Stimulated activated naive B cell treated with anti-CD40 and anti-IgM and Interleukin-4, amounts not matched to agents 10 μg/mL and 1 μg/mL and 100 μg/mL, for 72 hours (primary cell): ENCODE measurements around the gene RGP1.

ENCODE experiments used
- ATAC-seq, 2 donors: fragments of 150-1000 bp; cut with Tn5 transposase; replicated peaks; 2 replicates each; pipeline ENCODE4 v1.10.0; 2021; ENCODE audit warnings: moderate library complexity in 1 of 2
- DNase-seq: peaks from one replicate; pipeline ENCODE4 v3.0.0; 2021
- H3K27ac Mint-ChIP-seq: one replicate; pipeline ENCODE4 v1.8.0; 2022; ENCODE audit warnings: mild to moderate bottlenecking, mixed read lengths
- H3K27me3 Mint-ChIP-seq, 2 donors: one replicate each; pipeline ENCODE4 v1.8.0; 2022; ENCODE audit warnings: mixed read lengths in 2 of 2
- H3K36me3 Mint-ChIP-seq, 2 donors: one replicate each; pipeline ENCODE4 v1.8.0; 2022; ENCODE audit warnings: mixed read lengths in 2 of 2, mild to moderate bottlenecking in 1 of 2
- H3K4me1 Mint-ChIP-seq, 2 donors: one replicate each; pipeline ENCODE4 v1.8.0; 2022; ENCODE audit warnings: mixed read lengths in 2 of 2, mild to moderate bottlenecking in 1 of 2
- H3K4me3 Mint-ChIP-seq, 2 donors: one replicate each; pipeline ENCODE4 v1.8.0; 2022; ENCODE audit warnings: mild to moderate bottlenecking in 2 of 2, mixed read lengths in 2 of 2, moderate library complexity in 1 of 2
- H3K9me3 Mint-ChIP-seq, 2 donors: one replicate each; pipeline ENCODE4 v1.8.0; 2022; ENCODE audit warnings: mixed read lengths in 2 of 2, mild to moderate bottlenecking in 1 of 2

RGP1 gene, protein sequence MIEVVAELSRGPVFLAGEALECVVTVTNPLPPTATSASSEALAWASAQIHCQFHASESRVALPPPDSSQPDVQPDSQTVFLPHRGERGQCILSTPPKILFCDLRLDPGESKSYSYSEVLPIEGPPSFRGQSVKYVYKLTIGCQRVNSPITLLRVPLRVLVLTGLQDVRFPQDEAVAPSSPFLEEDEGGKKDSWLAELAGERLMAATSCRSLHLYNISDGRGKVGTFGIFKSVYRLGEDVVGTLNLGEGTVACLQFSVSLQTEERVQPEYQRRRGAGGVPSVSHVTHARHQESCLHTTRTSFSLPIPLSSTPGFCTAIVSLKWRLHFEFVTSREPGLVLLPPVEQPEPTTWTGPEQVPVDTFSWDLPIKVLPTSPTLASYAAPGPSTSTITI

DNA sequence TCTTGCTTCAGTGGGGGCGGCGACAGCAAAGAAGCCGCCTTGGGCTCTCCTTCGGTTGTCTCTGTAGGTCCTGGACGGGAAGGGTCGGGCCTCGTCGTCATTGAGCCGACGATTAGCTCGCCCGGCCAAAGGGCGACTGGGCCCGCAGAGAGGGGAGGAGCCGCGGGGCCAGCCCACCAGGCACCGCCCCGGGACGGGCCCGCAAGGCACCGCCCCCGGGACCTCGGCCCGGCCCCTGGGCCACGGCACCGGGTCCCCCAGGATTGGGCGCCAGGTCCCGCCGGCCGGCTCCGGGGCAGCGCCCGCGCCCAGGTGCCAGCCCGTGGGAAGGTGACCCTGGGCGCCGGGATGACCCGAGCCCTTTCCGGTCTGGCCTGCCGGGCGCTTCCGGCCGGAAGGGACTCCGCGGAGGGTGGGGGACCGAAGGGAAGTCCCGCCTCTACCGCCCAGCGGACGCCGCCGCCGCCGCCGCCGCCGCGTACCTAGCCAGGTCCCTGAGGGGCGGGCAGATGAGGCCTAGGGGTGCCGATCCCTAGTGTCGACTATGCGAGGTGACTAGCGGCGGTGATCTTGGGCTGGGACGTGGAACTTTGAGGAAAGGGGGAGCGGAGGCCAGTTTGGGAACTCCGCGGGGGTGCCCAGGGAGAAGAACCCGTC, at the start of gene RGP1, which contains the start of gene GBA2:
Gene RGP1, plus strand, starts transcription at position 430 of the 657 bp plus-strand sequence. CDS start 469 bp downstream, outside the sequence.
Gene GBA2, minus strand, starts transcription at position 371 of the 657 bp plus-strand sequence. CDS start 524 bp downstream, outside the sequence.
- Mint-ChIP-seq H3K36me3 (peaks cover 29 to 54% of the 10 kb centered on the region in 2 donors), H3K4me3 (peak within 1 kb of the TSS; percentile 94 to 95)
- DNase-seq = peak; percentile 76

DNA sequence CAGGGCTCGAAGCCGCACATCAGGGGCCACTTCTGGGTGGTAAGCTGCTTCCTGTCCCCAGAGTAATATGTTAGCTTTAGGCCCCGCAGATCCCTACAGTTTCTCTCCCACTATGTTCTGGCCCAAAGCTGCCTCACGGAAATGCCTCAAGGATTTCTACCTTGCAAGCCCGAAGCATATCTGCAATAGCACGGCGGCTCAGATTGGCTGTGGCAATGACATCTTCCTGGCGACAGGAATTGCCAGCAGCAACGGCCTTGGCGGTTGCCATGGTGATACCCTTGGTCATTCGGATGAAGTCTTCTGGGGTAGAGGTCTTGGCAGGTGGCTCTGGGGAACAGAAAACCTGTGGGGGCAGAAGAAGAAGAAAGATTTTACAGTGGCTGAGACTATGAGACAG, 49.1 kb upstream of the RGP1 start:
- DNase-seq (no peak), ATAC-seq (no peak)
- no peaks in the 10 kb centered on the region for H3K9me3 Mint-ChIP-seq
- no peak overlapping the region for H3K27ac Mint-ChIP-seq
- no peaks in the 10 kb centered on the region for H3K27me3 Mint-ChIP-seq
- no peak overlapping the region for H3K4me3 Mint-ChIP-seq
- peaks cover 12 to 22% of the 10 kb centered on the region in 2 donors for H3K4me1 Mint-ChIP-seq
- H3K36me3 Mint-ChIP-seq = peaks cover 41 to 49% of the 10 kb centered on the region in 2 donors

More for the DNA sequence above, at the start of gene RGP1, which contains the start of gene GBA2:
- Mint-ChIP-seq H3K27ac (peak within 1 kb of the TSS; percentile 96), H3K27me3 (no peaks in the 10 kb centered on the region), H3K9me3 (no peaks in the 10 kb centered on the region), H3K4me1 (peaks cover 41 to 68% of the 10 kb centered on the region in 2 donors)
- peak; percentile 90 to 93 for ATAC-seq

DNA sequence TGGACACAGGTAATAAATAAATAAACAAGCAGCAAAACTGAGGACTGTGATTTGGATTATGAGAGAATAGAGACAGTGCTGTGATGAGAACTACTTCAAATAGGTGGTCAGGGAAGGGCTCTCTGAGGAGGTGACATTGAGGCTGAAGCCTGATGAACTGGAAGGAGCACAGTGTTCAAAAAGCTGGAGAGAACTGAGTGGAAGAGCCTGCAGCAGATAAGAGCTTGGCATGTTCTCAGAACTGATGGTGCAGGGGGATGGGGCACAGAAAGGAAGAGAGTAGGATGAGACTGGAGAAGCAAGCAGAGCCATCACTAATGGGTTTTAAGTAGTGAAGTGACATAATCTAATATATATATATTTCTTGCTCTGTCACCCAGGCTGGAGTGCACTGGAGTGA, 48.1 kb upstream of the RGP1 start:
- no peak overlapping the region for H3K4me3 Mint-ChIP-seq
- no peaks in the 10 kb centered on the region for H3K9me3 Mint-ChIP-seq
- DNase-seq (no peak), ATAC-seq (no peak)
- peaks cover 12 to 22% of the 10 kb centered on the region in 2 donors for H3K4me1 Mint-ChIP-seq
- peaks cover 44 to 57% of the 10 kb centered on the region in 2 donors for H3K36me3 Mint-ChIP-seq
- H3K27me3 Mint-ChIP-seq = no peaks in the 10 kb centered on the region
- H3K27ac Mint-ChIP-seq = no peak overlapping the region

DNA sequence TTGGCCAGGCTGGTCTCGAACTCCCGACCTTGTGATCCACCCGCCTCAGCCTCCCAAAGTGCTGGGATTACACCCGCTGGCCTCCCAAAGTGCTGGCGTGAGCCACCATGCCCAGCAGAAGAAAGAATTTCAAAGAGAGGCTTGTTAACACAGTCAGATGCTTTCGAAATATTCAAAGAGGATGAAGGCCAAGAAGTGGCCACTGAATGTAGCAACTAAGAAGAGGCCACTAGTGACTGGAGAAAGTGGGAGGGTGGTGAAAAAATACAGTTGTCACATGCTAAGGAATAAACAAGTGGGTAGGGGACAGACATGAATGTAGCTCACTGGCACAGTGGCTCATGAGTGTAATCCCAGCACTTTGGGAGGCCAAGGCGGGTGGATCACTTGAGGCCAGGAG, 46.4 kb upstream of the RGP1 start:
- no peaks in the 10 kb centered on the region for H3K27me3 Mint-ChIP-seq
- H3K27ac Mint-ChIP-seq = peak overlapping the region; percentile 72
- H3K9me3 Mint-ChIP-seq = no peaks in the 10 kb centered on the region
- ATAC-seq (no peak), DNase-seq (no peak)
- H3K4me3 Mint-ChIP-seq = no peak overlapping the region
- H3K4me1 Mint-ChIP-seq = peaks cover 5 to 7% of the 10 kb centered on the region in 2 donors
- H3K36me3 Mint-ChIP-seq = peaks cover 41 to 59% of the 10 kb centered on the region in 2 donors

DNA sequence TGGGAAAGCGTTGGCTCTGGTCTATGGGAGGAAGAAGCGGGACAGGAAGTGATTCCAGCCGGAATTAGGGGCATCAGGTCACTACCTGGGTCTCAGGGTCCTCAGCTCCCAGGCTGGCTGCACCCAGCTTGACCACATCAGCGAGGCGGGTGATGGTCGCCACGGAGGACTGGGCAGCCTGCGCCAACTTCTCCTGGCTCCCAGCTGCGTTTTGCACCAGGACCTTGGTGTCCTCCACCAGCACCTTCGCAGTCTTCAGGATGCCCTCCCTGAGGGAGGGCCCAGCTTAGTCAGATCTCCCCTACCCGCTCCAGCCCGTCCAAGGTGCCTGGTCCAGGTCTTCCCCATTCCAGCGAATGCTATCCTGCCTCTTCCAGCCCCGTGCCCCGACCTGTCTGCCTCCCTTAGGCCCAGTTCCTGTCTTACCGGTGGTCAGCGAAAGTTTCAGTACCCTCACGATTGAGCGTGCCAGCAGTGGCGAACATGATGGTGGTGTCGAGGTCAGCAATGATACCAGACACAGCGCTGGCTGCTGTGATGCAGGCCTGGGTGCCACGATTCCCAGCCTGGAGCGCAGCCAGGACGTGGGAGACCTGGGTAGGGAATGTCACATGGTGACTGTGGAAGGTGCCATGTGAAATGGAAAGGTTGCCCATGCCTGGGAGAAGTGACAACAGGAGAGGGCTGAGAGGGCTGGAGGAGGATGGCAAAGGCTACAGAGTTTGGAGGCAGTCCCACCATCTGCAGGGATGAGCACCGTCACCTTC, 45.0 kb upstream of the RGP1 start:
- DNase-seq (no peak), ATAC-seq (no peak)
- H3K4me1 Mint-ChIP-seq = peaks cover 5% of the 10 kb centered on the region in 2 donors
- no peaks in the 10 kb centered on the region for H3K27me3 Mint-ChIP-seq
- no peaks in the 10 kb centered on the region for H3K9me3 Mint-ChIP-seq
- no peak overlapping the region for H3K27ac Mint-ChIP-seq
- peaks cover 44 to 63% of the 10 kb centered on the region in 2 donors for H3K36me3 Mint-ChIP-seq
- H3K4me3 Mint-ChIP-seq = no peak overlapping the region

DNA sequence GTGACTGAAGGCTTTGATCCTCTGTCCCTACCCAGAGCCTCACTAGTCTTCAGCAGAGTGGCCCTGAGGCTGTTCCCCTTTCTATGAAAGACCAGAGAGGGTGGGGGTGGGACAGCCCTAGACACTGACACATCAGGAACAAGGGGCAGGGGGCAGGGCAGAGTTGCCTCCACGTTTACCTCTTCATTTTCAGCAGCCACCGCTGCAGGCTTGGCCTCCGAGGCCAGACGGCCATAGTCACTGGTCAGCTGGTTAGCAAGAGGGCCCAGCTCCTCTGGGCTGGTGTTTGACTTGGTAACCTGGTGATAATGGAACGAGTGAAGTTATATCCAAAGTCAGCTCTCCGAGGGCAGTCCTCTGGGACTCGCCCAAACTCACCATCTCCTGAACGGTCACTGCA, 43.7 kb upstream of the RGP1 start:
- Mint-ChIP-seq H3K36me3 (peaks cover 50 to 69% of the 10 kb centered on the region in 2 donors), H3K27me3 (no peaks in the 10 kb centered on the region), H3K27ac (no peak overlapping the region), H3K4me1 (peaks cover 5% of the 10 kb centered on the region in 2 donors), H3K4me3 (no peak overlapping the region), H3K9me3 (no peaks in the 10 kb centered on the region)
- DNase-seq = no peak
- no peak for ATAC-seq

DNA sequence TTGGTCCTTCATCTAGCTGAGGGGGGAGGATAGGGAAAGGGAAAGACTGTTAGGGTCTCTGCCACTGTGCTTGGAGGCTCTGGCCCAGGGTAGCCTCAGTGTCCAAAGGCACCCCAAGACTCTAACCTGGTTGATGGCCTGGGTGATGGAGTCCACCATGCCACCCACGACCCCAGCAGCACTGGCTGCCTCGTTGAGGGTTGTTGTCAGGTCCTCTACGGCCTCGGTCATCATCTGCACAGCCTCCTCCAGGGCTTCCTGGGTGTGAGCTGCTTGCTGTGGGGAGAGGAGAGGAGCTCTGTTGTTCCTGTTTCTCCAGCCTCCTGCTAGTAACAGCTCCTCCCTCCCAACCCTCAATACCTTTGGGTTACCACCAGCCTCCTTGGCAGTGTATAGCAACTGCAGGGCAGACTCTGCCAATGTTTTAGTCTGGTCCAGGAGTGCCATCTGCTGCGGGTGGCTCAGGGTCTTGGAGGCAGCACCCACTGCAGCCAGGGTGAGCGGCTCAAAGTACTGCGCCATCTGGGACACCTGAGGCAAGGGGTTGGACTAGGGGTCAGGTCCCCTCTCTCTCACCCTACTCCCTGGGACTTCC, 43.2 kb upstream of the RGP1 start:
- DNase-seq = no peak
- peaks cover 56 to 74% of the 10 kb centered on the region in 2 donors for H3K36me3 Mint-ChIP-seq
- ATAC-seq = no peak

DNA sequence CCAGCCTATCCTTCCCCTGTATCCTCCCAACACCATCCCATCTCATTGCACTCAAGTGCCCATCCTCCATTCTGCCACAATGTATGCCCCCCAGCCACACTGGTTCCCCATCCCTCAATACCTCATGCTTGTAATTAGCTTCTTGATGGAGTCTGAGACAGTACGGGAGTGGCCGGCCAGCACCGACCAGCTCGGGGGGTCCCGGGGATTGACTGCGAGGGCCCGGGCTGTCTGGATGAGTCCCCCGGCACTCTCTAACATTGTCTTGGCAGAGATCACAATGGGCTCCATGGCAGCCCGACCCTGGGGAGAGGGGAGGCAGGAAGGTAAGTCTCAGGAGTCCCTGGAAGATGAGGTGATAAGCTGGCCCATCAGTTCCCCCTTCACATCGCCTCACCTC, 42.1 kb upstream of the RGP1 start:
- no peaks in the 10 kb centered on the region for H3K9me3 Mint-ChIP-seq
- peaks cover 5 to 11% of the 10 kb centered on the region in 2 donors for H3K4me1 Mint-ChIP-seq
- H3K36me3 Mint-ChIP-seq = peaks cover 66 to 83% of the 10 kb centered on the region in 2 donors
- no peak for ATAC-seq
- no peak overlapping the region for H3K4me3 Mint-ChIP-seq
- DNase-seq = no peak
- H3K27ac Mint-ChIP-seq = no peak overlapping the region
- H3K27me3 Mint-ChIP-seq = no peaks in the 10 kb centered on the region

More for the DNA sequence above, 43.2 kb upstream of the RGP1 start:
- Mint-ChIP-seq H3K4me1 (peaks cover 5% of the 10 kb centered on the region in 2 donors), H3K9me3 (no peaks in the 10 kb centered on the region), H3K4me3 (no peak overlapping the region), H3K27me3 (no peaks in the 10 kb centered on the region), H3K27ac (peak overlapping the region; percentile 3)

DNA sequence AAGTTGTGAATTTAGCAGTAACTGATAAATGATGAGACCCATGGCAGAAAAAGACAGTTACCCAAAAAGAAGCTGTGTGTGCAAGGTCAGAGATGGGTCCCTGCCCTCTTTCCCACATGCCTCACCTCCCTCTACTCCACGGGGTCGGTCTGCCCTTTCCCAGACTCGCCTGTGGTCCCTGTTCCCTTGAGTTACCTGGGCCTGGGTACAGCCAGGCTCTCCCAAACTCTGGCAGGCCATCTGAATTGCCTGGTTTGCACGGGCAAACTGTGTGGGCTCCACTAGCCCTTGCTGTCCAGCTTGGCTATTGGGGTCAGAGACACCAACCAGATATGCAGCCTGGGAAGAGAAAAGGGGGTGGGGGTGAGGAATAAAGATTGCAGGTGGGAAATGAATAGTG, 40.9 kb upstream of the RGP1 start:
- peaks cover 68 to 85% of the 10 kb centered on the region in 2 donors for H3K36me3 Mint-ChIP-seq
- H3K4me1 Mint-ChIP-seq = peaks cover 7 to 16% of the 10 kb centered on the region in 2 donors
- no peaks in the 10 kb centered on the region for H3K27me3 Mint-ChIP-seq
- no peak for ATAC-seq
- no peaks in the 10 kb centered on the region for H3K9me3 Mint-ChIP-seq
- no peak overlapping the region for H3K27ac Mint-ChIP-seq
- no peak overlapping the region for H3K4me3 Mint-ChIP-seq
- DNase-seq = no peak

DNA sequence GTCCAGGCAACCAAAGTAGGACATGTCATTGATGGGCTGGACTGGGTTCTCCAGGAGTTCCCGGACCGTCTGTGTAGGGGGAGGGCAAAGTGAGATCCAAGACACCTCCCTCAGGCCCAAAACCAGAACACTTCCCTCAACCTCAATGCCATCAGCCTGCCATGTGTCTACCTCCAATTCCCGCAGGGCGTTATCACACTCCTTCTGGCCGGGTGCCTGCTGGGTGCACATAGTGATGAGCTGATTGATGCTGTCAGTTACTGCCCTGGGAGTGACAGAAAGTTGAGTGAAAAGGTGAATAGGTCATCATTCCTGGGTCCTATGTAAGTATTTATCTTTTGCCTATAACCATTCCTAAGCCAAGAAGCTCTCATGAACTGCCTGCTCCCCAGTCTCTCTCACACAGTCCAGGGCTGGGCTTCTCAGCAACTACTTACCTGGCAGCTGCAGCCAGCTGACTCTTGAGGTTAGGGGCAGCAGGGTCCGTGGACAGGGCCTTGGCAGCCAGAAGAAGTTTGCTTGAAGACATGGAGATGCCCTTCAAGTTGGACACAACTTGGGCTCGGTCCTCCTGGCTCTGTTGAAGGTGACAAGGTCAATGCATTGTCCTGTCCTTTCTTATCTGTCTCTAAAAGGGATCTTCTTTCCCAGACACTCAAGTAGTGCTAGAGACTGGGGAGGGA, 38.1 kb upstream of the RGP1 start:
- Mint-ChIP-seq H3K27me3 (no peaks in the 10 kb centered on the region), H3K36me3 (peaks cover 76 to 85% of the 10 kb centered on the region in 2 donors), H3K9me3 (no peaks in the 10 kb centered on the region), H3K4me3 (no peak overlapping the region), H3K4me1 (peaks cover 9 to 21% of the 10 kb centered on the region in 2 donors), H3K27ac (no peak overlapping the region)
- no peak for ATAC-seq
- DNase-seq = no peak

DNA sequence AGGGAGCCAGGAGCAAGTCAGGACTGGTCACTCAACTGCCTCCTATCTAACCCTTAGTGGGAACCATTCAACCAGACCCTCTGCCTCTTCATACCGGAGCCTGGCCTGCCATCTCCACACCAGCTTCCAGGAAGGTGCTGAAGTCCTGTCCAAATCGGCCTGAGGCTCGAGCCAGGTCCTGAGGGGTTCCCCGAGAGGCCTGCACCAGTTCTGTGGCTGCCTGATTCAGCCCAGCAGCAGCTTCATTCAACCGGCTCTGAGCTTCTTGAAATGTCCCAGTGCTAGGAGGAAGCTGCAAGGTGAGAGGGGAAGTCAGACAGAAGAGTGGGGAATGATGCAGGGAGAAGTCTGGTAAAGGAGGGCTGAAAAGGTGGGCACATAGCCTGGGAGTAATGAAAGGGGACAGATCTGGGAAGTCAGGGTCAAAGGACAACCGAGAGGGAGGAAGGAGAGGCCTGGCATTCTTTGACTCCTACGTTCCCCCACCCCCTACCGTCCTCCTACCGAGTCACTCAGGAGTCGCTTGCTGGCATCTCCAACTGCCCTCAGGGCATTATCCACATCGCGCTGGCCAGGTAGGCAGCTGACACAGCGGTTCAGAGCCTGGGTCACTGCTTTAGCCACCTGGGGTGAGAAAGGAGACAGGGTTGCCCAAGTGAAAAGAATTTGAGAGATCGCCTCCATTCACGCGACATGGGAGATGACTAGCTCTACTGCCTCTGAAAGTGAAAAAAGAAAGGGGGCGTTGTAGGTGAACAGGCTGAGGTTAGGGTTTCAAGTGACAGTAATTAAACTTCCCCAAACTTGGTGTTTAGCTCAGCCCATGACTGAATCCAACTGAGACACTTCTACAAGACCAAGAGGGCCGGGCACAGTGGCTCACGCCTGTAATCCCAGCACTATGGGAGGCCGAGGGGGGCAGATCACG, 37.3 kb upstream of the RGP1 start:
- no peak overlapping the region for H3K4me3 Mint-ChIP-seq
- no peak for DNase-seq
- H3K4me1 Mint-ChIP-seq = peaks cover 9 to 28% of the 10 kb centered on the region in 2 donors
- peak overlapping the region; percentile 42 for H3K27ac Mint-ChIP-seq
- H3K9me3 Mint-ChIP-seq = no peaks in the 10 kb centered on the region
- ATAC-seq = peak; percentile 41 to 56
- no peaks in the 10 kb centered on the region for H3K27me3 Mint-ChIP-seq
- H3K36me3 Mint-ChIP-seq = peaks cover 79 to 85% of the 10 kb centered on the region in 2 donors

DNA sequence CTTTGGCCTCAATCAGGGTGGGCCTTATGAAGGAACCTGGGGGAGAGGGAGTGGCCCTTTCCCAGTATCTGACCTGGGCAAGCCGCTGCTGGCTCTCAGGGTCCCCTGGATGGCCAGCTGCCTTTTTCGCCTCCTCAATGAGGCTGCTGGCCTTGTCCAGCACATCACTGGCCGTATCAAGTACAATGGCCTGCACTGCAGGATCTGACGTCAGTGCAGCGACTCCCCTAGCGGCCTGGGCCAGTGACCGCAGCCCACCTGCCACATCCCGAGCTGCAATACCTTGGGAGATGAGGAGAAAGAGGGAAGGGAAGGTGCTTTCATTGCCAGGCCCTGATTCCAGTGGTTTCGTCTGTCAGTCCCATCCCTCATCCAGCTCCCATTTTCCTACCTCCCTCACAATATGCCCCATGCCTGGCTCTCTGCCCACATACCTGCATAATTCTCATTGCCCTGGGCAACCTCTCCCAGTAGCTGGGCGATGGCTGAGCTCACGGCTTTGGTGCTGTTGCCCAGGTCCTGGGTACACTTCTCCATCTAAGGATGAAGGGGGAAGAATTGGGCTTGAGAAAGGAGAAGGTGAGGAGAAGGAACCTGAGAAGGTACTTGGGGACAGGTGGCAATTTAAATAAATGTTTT, 36.2 kb upstream of the RGP1 start:
- Mint-ChIP-seq H3K36me3 (peaks cover 75 to 85% of the 10 kb centered on the region in 2 donors), H3K27ac (no peak overlapping the region), H3K27me3 (no peaks in the 10 kb centered on the region), H3K4me3 (no peak overlapping the region), H3K9me3 (no peaks in the 10 kb centered on the region), H3K4me1 (peaks cover 8 to 31% of the 10 kb centered on the region in 2 donors)
- no peak for ATAC-seq
- no peak for DNase-seq
